ENCODE results near the gene LSM12. TPM values are rescaled to one million over a fixed set of nuclear protein-coding genes. Genes with fewer than 3 reads are reported as not detected.
A peak's percentile ranks its signal among the peaks of the same experiment; 100 is the strongest.

The LSM12 gene
- total RNA-seq, 1 donor from 2014 or later: 57.3 TPM

DNA sequence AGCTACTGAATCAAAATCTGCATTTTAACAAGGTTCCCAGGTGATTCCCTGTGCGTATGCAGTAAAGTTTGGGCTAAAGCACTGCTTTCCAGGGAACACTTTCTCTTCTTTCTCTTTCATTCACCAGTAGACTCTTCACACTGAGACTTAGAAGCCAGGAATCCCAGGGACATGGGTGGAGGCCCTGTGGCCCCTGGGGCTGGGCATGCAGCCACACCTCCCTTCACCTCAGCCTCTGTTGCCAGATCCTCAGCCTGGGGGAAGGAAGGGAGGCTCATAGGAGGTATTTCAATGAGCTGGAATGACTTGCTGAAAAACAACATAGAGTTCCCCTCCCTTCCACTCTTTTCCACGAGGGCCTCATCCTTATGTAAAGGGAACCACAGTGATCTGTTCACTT, 5.3 kb upstream of the LSM12 start:
- H3K4me3 Mint-ChIP-seq: peak overlapping the region; percentile 97
- intact Hi-C loops (cut with micrococcal nuclease): loop anchor here (2.0 to 5.0 kb wide), 3 partner anchors 65 to 276 kb away; partner anchors contain the start of genes GRN and SLC25A39
- peak overlapping the region; percentile 3 for H3K27ac Mint-ChIP-seq
- peaks cover 25% of the 10 kb centered on the region for H3K36me3 Mint-ChIP-seq (ENCODE audit: low read depth)
- no peak for DNase-seq
- peaks cover 38% of the 10 kb centered on the region for H3K4me1 Mint-ChIP-seq
- ChIA-PET POLR2A (interaction anchor here (0.6 to 4.3 kb wide), 4 partner anchors 39 to 979 kb away, joined by 3 to 30 read pairs (median 4); partner anchors contain the start of gene HDAC5), CTCF (no interaction called here)
- no peaks in the 10 kb centered on the region for H3K27me3 Mint-ChIP-seq
- TF ChIP-seq, protein P1, sequence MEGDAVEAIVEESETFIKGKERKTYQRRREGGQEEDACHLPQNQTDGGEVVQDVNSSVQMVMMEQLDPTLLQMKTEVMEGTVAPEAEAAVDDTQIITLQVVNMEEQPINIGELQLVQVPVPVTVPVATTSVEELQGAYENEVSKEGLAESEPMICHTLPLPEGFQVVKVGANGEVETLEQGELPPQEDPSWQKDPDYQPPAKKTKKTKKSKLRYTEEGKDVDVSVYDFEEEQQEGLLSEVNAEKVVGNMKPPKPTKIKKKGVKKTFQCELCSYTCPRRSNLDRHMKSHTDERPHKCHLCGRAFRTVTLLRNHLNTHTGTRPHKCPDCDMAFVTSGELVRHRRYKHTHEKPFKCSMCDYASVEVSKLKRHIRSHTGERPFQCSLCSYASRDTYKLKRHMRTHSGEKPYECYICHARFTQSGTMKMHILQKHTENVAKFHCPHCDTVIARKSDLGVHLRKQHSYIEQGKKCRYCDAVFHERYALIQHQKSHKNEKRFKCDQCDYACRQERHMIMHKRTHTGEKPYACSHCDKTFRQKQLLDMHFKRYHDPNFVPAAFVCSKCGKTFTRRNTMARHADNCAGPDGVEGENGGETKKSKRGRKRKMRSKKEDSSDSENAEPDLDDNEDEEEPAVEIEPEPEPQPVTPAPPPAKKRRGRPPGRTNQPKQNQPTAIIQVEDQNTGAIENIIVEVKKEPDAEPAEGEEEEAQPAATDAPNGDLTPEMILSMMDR (IDR thresholded peaks at IDR 0.05): no peak
- ATAC-seq (ENCODE audit: low read depth): no peak
- no peaks in the 10 kb centered on the region for H3K9me3 Mint-ChIP-seq

DNA sequence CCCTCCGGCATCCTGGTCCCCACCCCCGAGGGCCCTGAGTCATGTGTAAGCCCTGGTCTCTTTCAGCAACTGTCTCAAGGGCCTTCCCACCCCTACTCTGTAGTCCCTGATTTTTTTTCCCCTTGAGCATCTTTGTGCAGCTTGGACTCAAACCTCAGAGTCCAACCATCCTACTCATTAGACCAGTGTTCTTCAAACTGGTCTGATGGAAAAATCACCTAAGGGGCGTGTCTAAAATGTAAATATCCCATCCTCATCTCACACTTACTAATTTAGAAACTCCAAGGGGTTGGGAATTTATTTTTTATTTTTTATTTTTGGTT, 4.7 kb upstream of the LSM12 start:
- Mint-ChIP-seq H3K36me3 (ENCODE audit: low read depth) (peaks cover 20% of the 10 kb centered on the region), H3K4me3 (peak overlapping the region; percentile 97), H3K27ac (peak overlapping the region; percentile 95), H3K4me1 (peaks cover 41% of the 10 kb centered on the region), H3K27me3 (no peaks in the 10 kb centered on the region), H3K9me3 (no peaks in the 10 kb centered on the region)
- no peak for ATAC-seq (ENCODE audit: low read depth)
- ChIA-PET CTCF (interaction anchor here (1.0 kb wide), 1 partner anchor 44 kb away, joined by 4 read pairs; no protein-coding TSS in a partner anchor), POLR2A (interaction anchor here (0.6 to 4.3 kb wide), 6 partner anchors 40 to 980 kb away, joined by 3 to 30 read pairs (median 4); partner anchors contain the start of genes HDAC5 and TMEM101)
- intact Hi-C loops (cut with micrococcal nuclease): loop anchor here (2.0 to 5.0 kb wide), 3 partner anchors 64 to 276 kb away; partner anchors contain the start of genes GRN and SLC25A39
- TF ChIP-seq, protein P1 (IDR thresholded peaks at IDR 0.05): no peak
- no peak for DNase-seq

DNA sequence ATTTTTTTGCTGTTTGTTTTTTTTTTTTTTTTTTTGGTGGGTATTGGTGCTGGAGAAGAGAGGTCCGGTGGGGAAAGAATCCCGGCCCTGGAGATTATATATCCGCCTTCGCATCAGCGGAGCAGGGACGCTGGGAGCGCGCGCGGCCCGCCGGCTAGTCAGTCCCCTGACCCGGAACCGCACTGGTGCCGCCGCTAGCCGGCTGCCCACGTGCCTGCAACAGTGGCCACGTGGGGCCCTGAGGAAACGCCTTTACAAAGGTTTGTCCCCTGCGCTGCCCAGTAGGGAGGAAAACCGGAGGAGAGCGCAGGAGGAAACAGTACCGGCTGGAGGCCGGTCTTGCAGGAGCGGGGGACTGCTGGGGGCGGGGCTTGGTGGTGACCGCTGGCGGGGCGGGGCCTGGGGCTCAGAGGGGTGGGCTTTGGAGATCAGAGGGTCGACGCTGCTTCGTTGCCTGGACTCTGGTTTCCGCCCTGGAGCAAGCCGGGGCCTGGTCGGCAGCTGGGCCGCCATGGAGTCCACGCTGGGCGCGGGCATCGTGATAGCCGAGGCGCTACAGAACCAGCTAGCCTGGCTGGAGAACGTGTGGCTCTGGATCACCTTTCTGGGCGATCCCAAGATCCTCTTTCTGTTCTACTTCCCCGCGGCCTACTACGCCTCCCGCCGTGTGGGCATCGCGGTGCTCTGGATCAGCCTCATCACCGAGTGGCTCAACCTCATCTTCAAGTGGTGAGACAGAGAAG, 4.2 kb upstream of the LSM12 start, which contains the start of gene G6PC3:
TSS of gene G6PC3 (plus strand) at position 281 of the 743 bp plus-strand sequence. CDS start at position 512, 231 bp downstream.
- POLR2A ChIA-PET: interaction anchor here (0.6 to 4.3 kb wide), 12 partner anchors 38 to 1388 kb away, joined by 3 to 30 read pairs (median 4); partner anchors contain the start of genes HDAC5 and TMEM101
- H3K27me3 Mint-ChIP-seq: no peaks in the 10 kb centered on the region
- H3K9me3 Mint-ChIP-seq: no peaks in the 10 kb centered on the region
- H3K27ac Mint-ChIP-seq: peak within 1 kb of the TSS; percentile 95
- CTCF ChIA-PET: interaction anchor here (0.7 to 1.0 kb wide), 3 partner anchors 14 to 97 kb away, joined by 3 to 4 read pairs (median 4); no protein-coding TSS in a partner anchor
- peak within 1 kb of the TSS; percentile 97 for H3K4me3 Mint-ChIP-seq
- TF ChIP-seq, protein P1 (IDR thresholded peaks at IDR 0.05): no peak
- H3K4me1 Mint-ChIP-seq: peaks cover 44% of the 10 kb centered on the region
- peaks cover 17% of the 10 kb centered on the region for H3K36me3 Mint-ChIP-seq (ENCODE audit: low read depth)
- ATAC-seq (ENCODE audit: low read depth) (peak; percentile 73), DNase-seq (peak; percentile 73)
- intact Hi-C loops (cut with micrococcal nuclease): loop anchor here (1.0 to 5.0 kb wide), 7 partner anchors 53 to 277 kb away; partner anchors contain the start of genes GRN, HDAC5, HROB and SLC25A39

DNA sequence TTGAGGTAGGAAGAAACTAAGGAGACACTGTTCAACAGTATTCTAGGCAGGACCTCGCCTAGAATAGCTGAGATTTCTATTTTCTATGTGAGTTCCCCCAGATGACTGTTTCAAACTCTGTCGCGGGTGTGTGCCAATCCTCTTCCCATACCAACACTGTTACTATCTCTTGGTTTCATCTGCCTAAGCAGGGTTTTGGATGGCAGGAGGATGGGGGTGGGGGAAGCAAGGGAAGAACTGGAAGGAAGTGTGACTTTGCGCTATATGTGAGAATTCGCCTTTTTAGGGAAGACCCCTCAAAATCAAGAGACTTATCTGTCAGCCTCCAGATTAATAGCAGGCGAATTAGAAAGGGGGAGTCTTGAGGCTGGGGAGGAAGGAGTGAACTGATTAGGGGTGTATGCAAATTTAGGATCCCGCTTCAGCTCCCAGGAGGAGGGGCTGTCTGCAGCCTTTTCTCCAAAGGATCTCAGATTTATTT, 3.5 kb upstream of the LSM12 start:
- POLR2A ChIA-PET: interaction anchor here (0.6 to 4.3 kb wide), 13 partner anchors 30 to 1387 kb away, joined by 3 to 30 read pairs (median 5); partner anchors contain the start of genes HDAC5 and TMEM101
- ATAC-seq (ENCODE audit: low read depth) (no peak), DNase-seq (no peak)
- intact Hi-C loops (cut with micrococcal nuclease): loop anchor here (1.0 to 5.0 kb wide), 7 partner anchors 53 to 277 kb away; partner anchors contain the start of genes GRN, HDAC5, HROB and SLC25A39
- TF ChIP-seq, protein P1 (IDR thresholded peaks at IDR 0.05): no peak
- Mint-ChIP-seq H3K9me3 (no peaks in the 10 kb centered on the region), H3K4me1 (peaks cover 47% of the 10 kb centered on the region), H3K27ac (peak overlapping the region; percentile 95), H3K27me3 (no peaks in the 10 kb centered on the region), H3K36me3 (ENCODE audit: low read depth) (peaks cover 15% of the 10 kb centered on the region), H3K4me3 (peak overlapping the region; percentile 97)
- CTCF ChIA-PET: interaction anchor here (0.7 to 1.3 kb wide), 3 partner anchors 14 to 140 kb away, joined by 3 to 4 read pairs (median 3); no protein-coding TSS in a partner anchor
